MCF 10A (cell line): ENCODE measurements around the gene TMCC1. TPM values are rescaled to one million over a fixed set of nuclear protein-coding genes. Genes with fewer than 3 reads are reported as not detected.

Source experiments
- BruUV-seq: library from RNA; stranded (reverse); fragments of 400-500 nt; replicated peaks from 2 replicates; lab custom pipeline; 2021; lab: Mats Ljungman, UMichigan
- CTCF ChIA-PET: fragments of 300-600 bp; sonication (Branson Sonifier 250); formaldehyde crosslinking; extraction: SDS; loops from one replicate; lab custom pipeline; 2021; ENCODE audit warnings: antibody characterized with exemption, inconsistent platforms; lab: Yijun Ruan, JAX
- POLR2A ChIA-PET: fragments of 300-600, 350-650 bp; sonication (Branson Sonifier 250); formaldehyde crosslinking; extraction: SDS; loops from one replicate; lab custom pipeline; 2020; ENCODE audit warnings: antibody characterized with exemption, inconsistent platforms; lab: Yijun Ruan, JAX
- DNase-seq: peaks from one replicate; pipeline ENCODE4 v3.0.0-alpha.2; 2018; ENCODE audit not compliant: unreplicated experiment
- H3K27ac Mint-ChIP-seq: one replicate; pipeline ENCODE4 v1.8.0; 2022; ENCODE audit warnings: mild to moderate bottlenecking, low read depth, mixed read lengths; ENCODE audit not compliant: unreplicated experiment
- H3K27me3 Mint-ChIP-seq: one replicate; pipeline ENCODE4 v1.8.0; 2022; ENCODE audit warnings: mixed read lengths; ENCODE audit not compliant: insufficient read depth, unreplicated experiment
- H3K36me3 Mint-ChIP-seq: one replicate; pipeline ENCODE4 v1.8.0; 2022; ENCODE audit warnings: mild to moderate bottlenecking, moderate library complexity, mixed read lengths; ENCODE audit not compliant: insufficient read depth, unreplicated experiment
- H3K4me1 Mint-ChIP-seq: one replicate; pipeline ENCODE4 v1.8.0; 2022; ENCODE audit warnings: mixed read lengths; ENCODE audit not compliant: insufficient read depth, unreplicated experiment
- H3K4me3 Mint-ChIP-seq: one replicate; pipeline ENCODE4 v1.8.0; 2022; ENCODE audit warnings: mild to moderate bottlenecking, moderate library complexity, mixed read lengths; ENCODE audit not compliant: unreplicated experiment
- H3K9me3 Mint-ChIP-seq: one replicate; pipeline ENCODE4 v1.8.0; 2022; ENCODE audit warnings: mixed read lengths; ENCODE audit not compliant: unreplicated experiment
- CTCF ChIP-seq: fragments of 200-600 bp; IDR thresholded peaks from one replicate; pipeline ENCODE4 v1.8.0; 2022; ENCODE audit warnings: antibody characterized with exemption, mild to moderate bottlenecking; ENCODE audit not compliant: unreplicated experiment
- intact Hi-C: fragments of 100-400 bp; cut with micrococcal nuclease; formaldehyde crosslinking; loops from 2 replicates; pipeline ENCODE4 v1.14.1; 2022
- total RNA-seq: library from RNA; stranded (reverse); gene quantifications from 2 replicates; pipeline ENCODE4 v1.2.3, GENCODE V29; 2022

Gene TMCC1
- total RNA-seq, 1 experiment from 2014 or later: 31.2 TPM

GRCh38 chr3:129793319-129793718 lies 100.2 kb downstream of the TMCC1 start:
- TF ChIP-seq CTCF: no peak
- Mint-ChIP-seq H3K4me1 (peaks cover 33% of the 10 kb centered on the region), H3K27ac (peak overlapping the region; percentile 82), H3K9me3 (no peaks in the 10 kb centered on the region), H3K36me3 (no peaks in the 10 kb centered on the region), H3K4me3 (peak overlapping the region; percentile 70), H3K27me3 (no peaks in the 10 kb centered on the region)
- ChIA-PET CTCF (interaction anchor here (0.7 to 2.4 kb wide), 5 partner anchors 17 to 308 kb away, joined by 3 to 9 read pairs (median 5); no protein-coding TSS in a partner anchor), POLR2A (interaction anchor here (0.6 to 2.7 kb wide), 25 partner anchors 11 to 354 kb away, joined by 3 to 39 read pairs (median 4); partner anchors contain the start of genes IFT122, MBD4 and TMCC1)
- no TSS peak for BruUV-seq
- peak; percentile 72 for DNase-seq
- intact Hi-C loops: loop anchor here (5.0 to 10.0 kb wide), 2 partner anchors 69 to 131 kb away; no protein-coding TSS in a partner anchor

- no peak overlapping the region for H3K27ac Mint-ChIP-seq
- no peaks in the 10 kb centered on the region for H3K9me3 Mint-ChIP-seq
- no peaks in the 10 kb centered on the region for H3K27me3 Mint-ChIP-seq
- H3K4me1 Mint-ChIP-seq: no peaks in the 10 kb centered on the region
- no peak for TF ChIP-seq CTCF
- intact Hi-C loops: no loop called here
- DNase-seq: no peak
- ChIA-PET POLR2A (interaction anchor here (1.2 to 2.2 kb wide), 2 partner anchors 11 to 46 kb away, joined by 3 to 13 read pairs; no protein-coding TSS in a partner anchor), CTCF (no interaction called here)
- BruUV-seq: no TSS peak
- no peak overlapping the region for H3K4me3 Mint-ChIP-seq
- peaks cover 10% of the 10 kb centered on the region for H3K36me3 Mint-ChIP-seq
Measured at GRCh38 chr3:129783470-129783869, 110.0 kb downstream of the TMCC1 start.

- POLR2A ChIA-PET: no interaction called here
- no TSS peak for BruUV-seq
- Mint-ChIP-seq H3K27me3 (no peaks in the 10 kb centered on the region), H3K4me1 (peaks cover 6% of the 10 kb centered on the region), H3K27ac (no peak overlapping the region), H3K9me3 (no peaks in the 10 kb centered on the region), H3K36me3 (peaks cover 4% of the 10 kb centered on the region), H3K4me3 (no peak overlapping the region)
- DNase-seq: no peak
- intact Hi-C loops: no loop called here
- no peak for TF ChIP-seq CTCF
- CTCF ChIA-PET: no interaction called here
Measured at GRCh38 chr3:129778871-129779270, 114.6 kb downstream of the TMCC1 start.

- CTCF ChIA-PET: no interaction called here
- Mint-ChIP-seq H3K9me3 (no peaks in the 10 kb centered on the region), H3K4me1 (peaks cover 11% of the 10 kb centered on the region), H3K36me3 (no peaks in the 10 kb centered on the region), H3K4me3 (no peak overlapping the region), H3K27me3 (no peaks in the 10 kb centered on the region), H3K27ac (no peak overlapping the region)
- DNase-seq: no peak
- POLR2A ChIA-PET: no interaction called here
- intact Hi-C loops: no loop called here
- BruUV-seq: no TSS peak
- no peak for TF ChIP-seq CTCF
Measured at GRCh38 chr3:129777806-129778205, 115.7 kb downstream of the TMCC1 start.
